Skeletal muscle tissue (tissue), 4 donors: ENCODE data around the gene ARHGAP6. TPM values are rescaled to one million over a fixed set of nuclear protein-coding genes. Genes with fewer than 3 reads are reported as not detected.
"Not testable (repeated sequence)": the region's sequence is repeated elsewhere in the genome, so short reads cannot be mapped to it uniquely, and the experiment has no call there.

Experiments used
- H3K27ac ChIP-seq: one replicate; pipeline ENCODE4 v1.7.0; 2013; ENCODE audit warnings: mild to moderate bottlenecking, low read depth, low read length, inconsistent platforms
- H3K27me3 ChIP-seq, 3 donors: one replicate each; pipeline ENCODE4 v1.7.0; 2013; ENCODE audit warnings: low read length in 3 of 3; ENCODE audit not compliant: control insufficient read depth in 3 of 3, insufficient read depth in 3 of 3
- H3K36me3 ChIP-seq, 3 donors: one replicate each; pipeline ENCODE4 v1.7.0; 2013; ENCODE audit warnings: low read length in 3 of 3; ENCODE audit not compliant: control insufficient read depth in 3 of 3, insufficient read depth in 3 of 3
- H3K4me1 ChIP-seq, 3 donors: one replicate each; pipeline ENCODE4 v1.7.0; 2013; ENCODE audit warnings: low read length in 3 of 3, mild to moderate bottlenecking in 3 of 3; ENCODE audit not compliant: control insufficient read depth in 3 of 3, insufficient read depth in 3 of 3
- H3K4me3 ChIP-seq, 3 donors: one replicate each; pipeline ENCODE4 v1.7.0; 2013; ENCODE audit warnings: low read length in 3 of 3
- H3K9ac ChIP-seq, 3 donors: one replicate each; pipeline ENCODE4 v1.7.0; 2013; ENCODE audit warnings: low read length in 3 of 3, mild to moderate bottlenecking in 3 of 3, moderate library complexity in 2 of 3, low read depth in 1 of 3
- H3K9me3 ChIP-seq, 3 donors: one replicate each; pipeline ENCODE4 v1.7.0; 2013; ENCODE audit warnings: low read length in 3 of 3; ENCODE audit not compliant: control insufficient read depth in 3 of 3
- total RNA-seq: library from RNA; depleted of rRNA; stranded (reverse); fragments of >200 nt; gene quantifications from one replicate; pipeline ENCODE4 v1.2.3, GENCODE V29; 2014
- donor health status: Osteomylitis.

The ARHGAP6 gene
- total RNA-seq, 1 donor from 2014 or later = 8.4 TPM

DNA sequence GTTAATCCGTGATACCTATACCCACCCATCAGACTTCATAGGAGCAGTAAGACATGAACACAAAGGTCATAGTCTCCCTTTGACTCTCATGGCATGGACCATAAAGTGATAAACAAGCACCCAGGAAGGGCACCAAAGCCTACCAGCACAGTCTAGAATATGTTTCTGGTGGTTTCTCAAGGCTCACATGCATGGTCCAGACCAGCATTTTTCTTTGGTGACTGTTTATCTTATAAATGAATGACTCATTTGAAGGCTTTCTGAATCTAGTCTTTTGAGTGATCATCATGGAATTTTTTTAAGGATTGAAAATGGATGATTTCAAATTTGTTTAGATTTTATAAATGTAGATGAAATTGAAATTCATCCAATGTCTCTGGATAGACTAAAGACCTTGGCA lies 404.5 kb downstream of the ARHGAP6 start:
- Histone ChIP-seq H3K4me1 (peaks cover 0 to 2% (median 2%) of the 10 kb centered on the region in 3 donors), H3K9me3 (no peaks in the 10 kb centered on the region), H3K27ac (no peak overlapping the region), H3K36me3 (no peaks in the 10 kb centered on the region), H3K27me3 (no peaks in the 10 kb centered on the region), H3K9ac (no peak overlapping the region), H3K4me3 (no peak overlapping the region)

DNA sequence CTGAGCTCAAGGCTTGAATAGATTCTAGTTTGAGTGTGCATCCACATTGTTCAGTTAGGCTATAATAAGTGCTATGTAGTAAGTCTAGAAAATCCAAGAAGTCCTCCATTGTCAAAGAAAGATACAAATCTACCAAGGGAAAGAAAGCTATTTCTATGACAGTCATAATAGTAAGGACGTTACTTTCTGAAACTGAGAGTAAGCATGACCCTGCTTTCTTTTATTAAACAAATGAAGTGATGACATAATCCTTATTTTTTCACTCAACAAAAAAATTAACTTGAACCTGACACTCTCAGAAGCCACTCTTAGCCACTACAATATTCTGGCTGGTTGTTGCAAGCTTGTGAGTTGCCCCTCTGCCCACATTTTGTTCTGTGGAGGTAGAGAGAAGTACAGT lies 406.3 kb downstream of the ARHGAP6 start:
- no peaks in the 10 kb centered on the region for H3K36me3 ChIP-seq
- H3K9me3 ChIP-seq = no peaks in the 10 kb centered on the region
- no peaks in the 10 kb centered on the region for H3K27me3 ChIP-seq
- no peak overlapping the region for H3K27ac ChIP-seq
- H3K4me1 ChIP-seq = peaks cover 0 to 2% (median 0%) of the 10 kb centered on the region in 3 donors
- no peak overlapping the region for H3K9ac ChIP-seq
- no peak overlapping the region for H3K4me3 ChIP-seq

DNA sequence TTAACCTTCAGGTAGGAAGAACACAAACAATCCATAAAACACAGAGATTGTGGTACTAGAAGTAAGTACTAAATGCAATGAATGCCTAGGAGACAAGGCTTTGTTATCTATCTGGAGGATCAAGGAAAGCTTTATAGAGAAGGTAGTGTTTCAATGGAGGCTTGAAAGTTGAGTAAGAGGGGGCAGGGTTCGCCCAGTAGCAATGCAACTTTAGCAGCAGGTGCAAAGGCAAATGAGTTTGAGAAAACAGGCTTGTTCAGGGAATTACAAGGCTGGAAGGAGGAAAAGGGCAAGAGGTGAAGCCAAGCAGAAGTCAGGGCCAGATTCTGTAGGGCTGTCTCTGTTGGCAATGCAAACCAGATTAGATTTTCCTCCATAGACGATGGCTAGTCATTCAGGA lies 408.0 kb downstream of the ARHGAP6 start:
- H3K27me3 ChIP-seq = no peaks in the 10 kb centered on the region
- no peak overlapping the region for H3K4me3 ChIP-seq
- H3K36me3 ChIP-seq = no peaks in the 10 kb centered on the region
- no peaks in the 10 kb centered on the region for H3K4me1 ChIP-seq
- no peak overlapping the region for H3K9ac ChIP-seq
- H3K9me3 ChIP-seq = no peaks in the 10 kb centered on the region
- no peak overlapping the region for H3K27ac ChIP-seq

DNA sequence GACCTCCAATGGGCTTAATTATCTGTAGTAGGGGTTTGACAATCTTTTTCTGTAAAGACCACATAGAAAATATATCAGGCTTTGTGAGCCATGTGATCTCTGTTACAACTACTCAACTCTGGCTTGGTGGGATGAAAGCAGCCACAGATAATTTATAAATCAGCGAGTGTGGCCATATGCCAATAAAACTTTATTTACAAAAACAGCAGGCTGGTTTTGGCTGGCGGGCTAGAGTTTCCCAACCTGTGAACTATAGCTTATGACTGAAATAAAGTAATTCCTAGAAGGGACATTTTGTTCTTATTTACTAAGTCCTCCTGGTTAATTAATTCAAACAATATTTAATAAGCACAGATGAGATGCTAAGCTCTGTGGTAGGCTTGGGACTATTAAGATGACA lies 408.4 kb downstream of the ARHGAP6 start:
- H3K36me3 ChIP-seq = no peaks in the 10 kb centered on the region
- H3K4me1 ChIP-seq = no peaks in the 10 kb centered on the region
- no peaks in the 10 kb centered on the region for H3K9me3 ChIP-seq
- no peak overlapping the region for H3K4me3 ChIP-seq
- no peak overlapping the region for H3K27ac ChIP-seq
- H3K9ac ChIP-seq = no peak overlapping the region
- H3K27me3 ChIP-seq = no peaks in the 10 kb centered on the region

DNA sequence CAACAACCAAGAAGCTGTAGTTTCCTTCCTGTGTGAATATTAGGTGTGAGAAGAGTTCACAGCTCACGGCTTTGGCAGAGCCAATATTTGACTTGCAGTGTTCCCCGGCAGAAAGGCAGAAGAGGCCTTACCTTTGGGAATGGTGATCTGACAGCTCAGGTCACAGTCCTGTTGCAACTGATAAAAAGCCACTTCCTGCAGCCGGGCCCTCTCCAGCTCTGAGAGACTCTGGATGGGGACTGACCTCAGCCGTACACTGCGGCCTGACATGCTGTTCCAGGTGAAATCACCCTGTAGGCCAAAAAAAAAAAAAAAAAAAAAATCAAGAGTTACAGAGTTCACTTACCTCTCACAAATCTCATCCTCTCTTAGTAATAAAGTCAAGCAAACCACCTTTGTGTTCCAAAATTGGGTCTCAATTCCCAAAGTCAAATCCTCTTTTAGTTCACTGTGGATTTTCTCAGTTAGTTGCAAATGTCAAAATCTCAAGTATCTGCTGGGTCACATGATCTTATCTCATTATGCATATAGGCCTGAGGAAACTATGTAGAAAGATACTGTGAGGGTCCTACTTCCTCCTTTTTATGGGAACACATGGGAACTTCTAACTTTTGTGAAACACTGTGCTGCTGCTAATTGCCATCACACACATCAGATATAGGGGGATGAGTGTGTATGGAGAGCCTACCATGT lies 411.2 kb downstream of the ARHGAP6 start:
- no peak overlapping the region for H3K4me3 ChIP-seq
- H3K4me1 ChIP-seq = no peaks in the 10 kb centered on the region
- no peaks in the 10 kb centered on the region for H3K36me3 ChIP-seq
- H3K27me3 ChIP-seq = no peaks in the 10 kb centered on the region
- no peak overlapping the region for H3K9ac ChIP-seq
- H3K27ac ChIP-seq = no peak overlapping the region
- peaks cover 0 to 3% (median 0%) of the 10 kb centered on the region in 3 donors for H3K9me3 ChIP-seq

DNA sequence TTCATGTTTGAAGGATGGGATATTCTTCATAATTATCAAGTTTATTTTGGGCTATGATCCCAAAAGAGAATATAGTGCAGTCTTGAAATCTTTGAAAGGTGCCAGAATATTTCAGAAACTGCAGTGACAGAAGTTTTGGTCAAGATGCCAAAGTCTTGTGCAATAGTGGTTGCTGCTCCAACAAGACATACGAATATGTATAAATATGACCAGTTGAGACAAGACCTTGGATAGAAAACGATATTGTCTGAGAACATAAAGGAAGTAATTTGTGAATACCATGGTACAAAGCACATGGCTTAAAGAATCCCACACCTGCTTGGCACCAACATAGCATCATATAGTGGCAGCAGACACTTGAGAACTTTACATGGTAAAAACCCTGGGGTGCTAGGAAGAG lies 421.1 kb downstream of the ARHGAP6 start:
- no peaks in the 10 kb centered on the region for H3K9me3 ChIP-seq
- H3K4me3 ChIP-seq = no peak overlapping the region
- H3K27ac ChIP-seq = no peak overlapping the region
- no peaks in the 10 kb centered on the region for H3K27me3 ChIP-seq
- no peak overlapping the region for H3K9ac ChIP-seq
- H3K4me1 ChIP-seq = no peaks in the 10 kb centered on the region
- H3K36me3 ChIP-seq = no peaks in the 10 kb centered on the region

DNA sequence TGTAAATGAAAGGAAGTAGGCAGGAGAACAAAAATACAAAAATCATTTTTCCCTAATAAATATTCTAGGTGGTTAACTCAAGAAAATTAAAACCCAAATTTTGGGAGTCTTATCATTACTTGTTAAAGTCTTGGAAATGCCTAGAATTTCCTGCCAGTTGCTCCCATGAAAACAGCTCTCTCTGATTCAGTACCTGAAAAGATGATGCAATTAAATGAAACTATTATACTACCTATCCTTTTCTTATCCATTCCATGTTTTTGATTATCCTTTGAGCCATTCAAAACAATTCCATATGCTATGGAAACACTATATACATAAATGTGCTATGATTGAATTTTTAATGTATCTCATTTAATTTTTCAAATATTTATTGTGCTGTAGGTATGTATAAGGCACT lies 423.0 kb downstream of the ARHGAP6 start:
- no peaks in the 10 kb centered on the region for H3K27me3 ChIP-seq
- H3K4me3 ChIP-seq = no peak overlapping the region
- H3K27ac ChIP-seq = no peak overlapping the region
- H3K9ac ChIP-seq = no peak overlapping the region
- H3K36me3 ChIP-seq = no peaks in the 10 kb centered on the region
- H3K4me1 ChIP-seq = no peaks in the 10 kb centered on the region
- H3K9me3 ChIP-seq = no peaks in the 10 kb centered on the region

DNA sequence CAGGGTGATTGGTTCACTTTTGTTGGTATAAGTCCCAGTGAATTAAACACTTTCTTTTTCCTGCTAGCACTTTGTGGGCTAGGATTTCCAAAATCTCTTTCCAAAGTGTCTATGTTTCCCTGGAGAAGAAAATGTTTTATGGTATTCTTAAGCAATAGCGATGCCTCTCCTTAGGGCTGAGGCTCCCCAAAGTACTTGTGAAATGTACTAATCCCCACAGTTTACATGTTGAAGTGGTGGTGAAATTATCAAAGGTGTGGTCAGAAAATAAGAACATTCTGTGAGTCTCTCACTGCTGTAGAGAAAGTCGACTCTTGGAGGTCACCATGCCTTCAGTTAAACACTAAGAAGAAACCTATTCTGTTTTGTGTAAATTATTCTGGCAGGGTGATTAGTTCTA lies 424.0 kb downstream of the ARHGAP6 start:
- no peak overlapping the region for H3K27ac ChIP-seq
- H3K36me3 ChIP-seq = no peaks in the 10 kb centered on the region
- H3K4me3 ChIP-seq = no peak overlapping the region
- no peaks in the 10 kb centered on the region for H3K4me1 ChIP-seq
- no peak overlapping the region for H3K9ac ChIP-seq
- H3K9me3 ChIP-seq = no peaks in the 10 kb centered on the region
- no peaks in the 10 kb centered on the region for H3K27me3 ChIP-seq

DNA sequence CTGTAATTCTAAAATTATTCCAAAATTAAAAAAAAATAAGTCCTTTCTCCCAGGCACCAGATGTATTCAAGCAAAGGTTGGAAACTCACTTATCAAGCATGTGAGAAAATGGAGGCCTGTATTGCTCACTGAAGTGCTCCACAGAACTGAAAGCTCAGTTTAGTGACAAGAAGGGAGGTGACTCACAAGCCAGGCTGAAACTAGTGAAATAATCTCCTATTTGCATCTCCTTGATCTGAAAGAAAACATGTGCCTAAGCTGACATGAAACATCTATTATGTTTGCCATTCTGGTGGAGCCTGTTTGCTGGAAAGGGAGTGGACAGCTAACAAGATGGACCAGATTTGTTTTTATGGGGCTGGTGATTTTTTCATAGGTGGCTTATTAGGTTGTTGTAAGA lies 426.5 kb downstream of the ARHGAP6 start:
- no peaks in the 10 kb centered on the region for H3K9me3 ChIP-seq
- no peak overlapping the region for H3K9ac ChIP-seq
- no peak overlapping the region for H3K4me3 ChIP-seq
- H3K4me1 ChIP-seq = no peaks in the 10 kb centered on the region
- H3K27me3 ChIP-seq = no peaks in the 10 kb centered on the region
- no peaks in the 10 kb centered on the region for H3K36me3 ChIP-seq
- H3K27ac ChIP-seq = no peak overlapping the region

DNA sequence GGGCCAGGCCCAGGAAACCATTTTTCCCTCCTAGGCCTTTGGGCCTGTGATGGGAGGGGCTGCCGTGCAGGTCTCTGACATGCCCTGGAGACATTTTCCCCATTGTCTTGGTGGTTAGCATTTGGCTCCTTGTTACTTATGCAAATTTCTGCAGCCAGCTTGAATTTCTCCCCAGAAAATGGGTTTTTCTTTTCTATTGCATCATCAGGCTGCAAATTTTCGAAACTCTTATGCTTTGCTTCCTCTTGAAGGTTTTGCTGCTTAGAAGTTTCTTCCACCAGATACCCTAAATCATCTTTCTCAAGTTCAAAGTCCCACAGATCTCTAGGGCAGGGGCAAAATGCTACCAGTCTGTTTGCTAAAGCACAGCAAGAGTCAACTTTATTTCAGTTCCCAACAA lies 430.3 kb downstream of the ARHGAP6 start:
- H3K27ac ChIP-seq, H3K27me3 ChIP-seq, H3K9me3 ChIP-seq, H3K36me3 ChIP-seq, H3K4me1 ChIP-seq, H3K4me3 ChIP-seq, H3K9ac ChIP-seq: not testable (repeated sequence)
